Measurements from ENCODE around the gene FILIP1.

DNA sequence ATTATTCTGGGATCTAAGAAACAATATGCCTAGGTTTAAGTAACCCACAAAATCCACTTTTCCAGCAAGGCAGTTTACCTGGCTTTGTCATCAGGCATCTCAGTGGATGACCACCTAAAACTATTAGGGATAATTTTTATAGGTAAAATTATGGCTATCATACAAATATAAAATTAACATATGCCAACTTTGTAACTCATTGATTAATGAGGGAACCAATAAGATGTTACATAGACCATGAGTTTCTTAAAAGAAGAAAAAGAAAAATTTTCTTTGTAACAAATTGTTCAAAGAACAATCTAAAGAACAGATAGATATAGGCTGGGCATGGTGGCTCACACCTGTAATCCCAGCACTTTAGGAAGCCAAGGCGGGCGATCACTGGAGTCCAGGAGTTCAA lies 49.7 kb upstream of the FILIP1 start:
- TF ChIP-seq, protein P1, sequence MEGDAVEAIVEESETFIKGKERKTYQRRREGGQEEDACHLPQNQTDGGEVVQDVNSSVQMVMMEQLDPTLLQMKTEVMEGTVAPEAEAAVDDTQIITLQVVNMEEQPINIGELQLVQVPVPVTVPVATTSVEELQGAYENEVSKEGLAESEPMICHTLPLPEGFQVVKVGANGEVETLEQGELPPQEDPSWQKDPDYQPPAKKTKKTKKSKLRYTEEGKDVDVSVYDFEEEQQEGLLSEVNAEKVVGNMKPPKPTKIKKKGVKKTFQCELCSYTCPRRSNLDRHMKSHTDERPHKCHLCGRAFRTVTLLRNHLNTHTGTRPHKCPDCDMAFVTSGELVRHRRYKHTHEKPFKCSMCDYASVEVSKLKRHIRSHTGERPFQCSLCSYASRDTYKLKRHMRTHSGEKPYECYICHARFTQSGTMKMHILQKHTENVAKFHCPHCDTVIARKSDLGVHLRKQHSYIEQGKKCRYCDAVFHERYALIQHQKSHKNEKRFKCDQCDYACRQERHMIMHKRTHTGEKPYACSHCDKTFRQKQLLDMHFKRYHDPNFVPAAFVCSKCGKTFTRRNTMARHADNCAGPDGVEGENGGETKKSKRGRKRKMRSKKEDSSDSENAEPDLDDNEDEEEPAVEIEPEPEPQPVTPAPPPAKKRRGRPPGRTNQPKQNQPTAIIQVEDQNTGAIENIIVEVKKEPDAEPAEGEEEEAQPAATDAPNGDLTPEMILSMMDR (IDR thresholded peaks at IDR 0.05; ENCODE audit: insufficient read depth, low read length), result no peak
- TF ChIP-seq POLR2AphosphoS5 (IDR thresholded peaks at IDR 0.05; ENCODE audit: low read depth) (no peak), SPI1 (IDR thresholded peaks at IDR 0.05; ENCODE audit: borderline replicate concordance, low read depth) (no peak)
- TF ChIP-seq, protein P2, sequence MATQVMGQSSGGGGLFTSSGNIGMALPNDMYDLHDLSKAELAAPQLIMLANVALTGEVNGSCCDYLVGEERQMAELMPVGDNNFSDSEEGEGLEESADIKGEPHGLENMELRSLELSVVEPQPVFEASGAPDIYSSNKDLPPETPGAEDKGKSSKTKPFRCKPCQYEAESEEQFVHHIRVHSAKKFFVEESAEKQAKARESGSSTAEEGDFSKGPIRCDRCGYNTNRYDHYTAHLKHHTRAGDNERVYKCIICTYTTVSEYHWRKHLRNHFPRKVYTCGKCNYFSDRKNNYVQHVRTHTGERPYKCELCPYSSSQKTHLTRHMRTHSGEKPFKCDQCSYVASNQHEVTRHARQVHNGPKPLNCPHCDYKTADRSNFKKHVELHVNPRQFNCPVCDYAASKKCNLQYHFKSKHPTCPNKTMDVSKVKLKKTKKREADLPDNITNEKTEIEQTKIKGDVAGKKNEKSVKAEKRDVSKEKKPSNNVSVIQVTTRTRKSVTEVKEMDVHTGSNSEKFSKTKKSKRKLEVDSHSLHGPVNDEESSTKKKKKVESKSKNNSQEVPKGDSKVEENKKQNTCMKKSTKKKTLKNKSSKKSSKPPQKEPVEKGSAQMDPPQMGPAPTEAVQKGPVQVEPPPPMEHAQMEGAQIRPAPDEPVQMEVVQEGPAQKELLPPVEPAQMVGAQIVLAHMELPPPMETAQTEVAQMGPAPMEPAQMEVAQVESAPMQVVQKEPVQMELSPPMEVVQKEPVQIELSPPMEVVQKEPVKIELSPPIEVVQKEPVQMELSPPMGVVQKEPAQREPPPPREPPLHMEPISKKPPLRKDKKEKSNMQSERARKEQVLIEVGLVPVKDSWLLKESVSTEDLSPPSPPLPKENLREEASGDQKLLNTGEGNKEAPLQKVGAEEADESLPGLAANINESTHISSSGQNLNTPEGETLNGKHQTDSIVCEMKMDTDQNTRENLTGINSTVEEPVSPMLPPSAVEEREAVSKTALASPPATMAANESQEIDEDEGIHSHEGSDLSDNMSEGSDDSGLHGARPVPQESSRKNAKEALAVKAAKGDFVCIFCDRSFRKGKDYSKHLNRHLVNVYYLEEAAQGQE (IDR thresholded peaks at IDR 0.05; ENCODE audit: insufficient replicate concordance, low read depth), result no peak

Measured in HL-60 (cell line).